ENCODE results near the gene ITGAX.

The ITGAX gene

GRCh38 chr16:31390504-31391041 is 35.6 kb downstream of the ITGAX start:
- H3K4me3 ChIP-seq (ENCODE audit: low read length) = no peak overlapping the region
- TF ChIP-seq CTCF (conservative IDR thresholded peaks at IDR 0.05; ENCODE audit: low read length) = no peak
- no peak for DNase-seq (ENCODE audit: low read depth)

GRCh38 chr16:31393056-31393455 is 38.1 kb downstream of the ITGAX start, which contains the start of gene ITGAD:
Gene ITGAD (plus strand): TSS chr16:31393335. CDS start chr16:31393361, 26 bp downstream.
- no peak for DNase-seq (ENCODE audit: low read depth)
- H3K4me3 ChIP-seq (ENCODE audit: low read length) = no peak within 1 kb of the TSS
- no peak for TF ChIP-seq CTCF (conservative IDR thresholded peaks at IDR 0.05; ENCODE audit: low read length)

- DNase-seq (ENCODE audit: low read depth) = no peak
- TF ChIP-seq CTCF (conservative IDR thresholded peaks at IDR 0.05; ENCODE audit: low read length) = no peak
- H3K4me3 ChIP-seq (ENCODE audit: low read length) = no peak overlapping the region
Measured at GRCh38 chr16:31395647-31396046, 40.7 kb downstream of the ITGAX start.

- no peak for DNase-seq (ENCODE audit: low read depth)
- H3K4me3 ChIP-seq (ENCODE audit: low read length) = no peak overlapping the region
- TF ChIP-seq CTCF (conservative IDR thresholded peaks at IDR 0.05; ENCODE audit: low read length) = no peak
Measured at GRCh38 chr16:31397096-31397660, 42.2 kb downstream of the ITGAX start.

GRCh38 chr16:31397701-31398100 is 42.7 kb downstream of the ITGAX start:
- DNase-seq (ENCODE audit: low read depth) = no peak
- TF ChIP-seq CTCF (conservative IDR thresholded peaks at IDR 0.05; ENCODE audit: low read length) = no peak
- no peak overlapping the region for H3K4me3 ChIP-seq (ENCODE audit: low read length)

GRCh38 chr16:31400191-31400590 is 45.2 kb downstream of the ITGAX start:
- no peak for DNase-seq (ENCODE audit: low read depth)
- H3K4me3 ChIP-seq (ENCODE audit: low read length) = no peak overlapping the region

More at GRCh38 chr16:31400191-31400590, 45.2 kb downstream of the ITGAX start:
- TF ChIP-seq CTCF (conservative IDR thresholded peaks at IDR 0.05; ENCODE audit: low read length) = no peak

All from AG10803 (cell line).